OCI-LY7 (cell line): ENCODE data around the gene CFAP70. TPM values are rescaled to one million over a fixed set of nuclear protein-coding genes. Genes with fewer than 3 reads are reported as not detected.

Experiments used
- BruUV-seq: library from RNA; stranded (reverse); fragments of 400-500 nt; replicated peaks from 2 replicates; lab custom pipeline; 2021; lab: Mats Ljungman, UMichigan
- CTCF ChIA-PET: fragments of 300-600 bp; sonication (Branson Sonifier 250); formaldehyde crosslinking; loops from one replicate; lab custom pipeline; 2022; ENCODE audit warnings: antibody characterized with exemption; ENCODE audit not compliant: unreplicated experiment; lab: Charles Lee
- POLR2A ChIA-PET: fragments of 300-600 bp; sonication (Branson Sonifier 250); formaldehyde crosslinking; loops from one replicate; lab custom pipeline; 2022; ENCODE audit warnings: antibody characterized with exemption; lab: Charles Lee
- DNase-seq: peaks from one replicate; pipeline ENCODE4 v3.0.0-alpha.2; 2015; ENCODE audit warnings: low spot score
- H2AFZ ChIP-seq: fragments of 200-600 bp; sonication (generic), shearing (Covaris generic); 2 replicates; pipeline ENCODE4 v1.6.1; 2014; ENCODE audit warnings: mild to moderate bottlenecking, antibody characterized with exemption, low read length, moderate library complexity
- H3K27ac ChIP-seq: fragments of 200-600 bp; sonication (generic); 2 replicates; pipeline ENCODE4 v1.5.1; 2014; ENCODE audit warnings: mixed run types, low read depth, mild to moderate bottlenecking, moderate library complexity, low read length, inconsistent platforms; ENCODE audit not compliant: poor library complexity, severe bottlenecking
- H3K36me3 ChIP-seq: fragments of 200-600 bp; sonication (generic); 2 replicates; pipeline ENCODE4 v1.6.1; 2014; ENCODE audit warnings: mild to moderate bottlenecking, antibody characterized with exemption, low read length, moderate library complexity, mixed read lengths; ENCODE audit not compliant: insufficient read depth
- H3K4me1 ChIP-seq: fragments of 200-600 bp; sonication (generic); 2 replicates; pipeline ENCODE4 v1.5.1; 2014; ENCODE audit warnings: mild to moderate bottlenecking, low read length; ENCODE audit not compliant: insufficient read depth, poor library complexity, severe bottlenecking
- H3K4me2 ChIP-seq: fragments of 200-600 bp; sonication (generic); 2 replicates; pipeline ENCODE4 v1.6.1; 2014; ENCODE audit warnings: mild to moderate bottlenecking, low read length
- H3K4me3 ChIP-seq: fragments of 200-600 bp; sonication (generic); 2 replicates; pipeline ENCODE4 v1.5.1; 2014; ENCODE audit warnings: mild to moderate bottlenecking, low read depth, low read length; ENCODE audit not compliant: poor library complexity, severe bottlenecking
- H3K79me2 ChIP-seq: fragments of 200-600 bp; sonication (generic); 2 replicates; pipeline ENCODE4 v1.6.1; 2016; ENCODE audit warnings: low read depth, mild to moderate bottlenecking, low read length, moderate library complexity, mixed read lengths; ENCODE audit not compliant: insufficient read depth
- H3K9me2 ChIP-seq: fragments of 200-600 bp; sonication (generic); 2 replicates; pipeline ENCODE4 v1.6.1; 2016; ENCODE audit warnings: mild to moderate bottlenecking, low read length, mixed read lengths; ENCODE audit not compliant: insufficient read depth
- H3K9me3 ChIP-seq: fragments of 200-600 bp; sonication (generic); 2 replicates; pipeline ENCODE4 v1.6.1; 2014; ENCODE audit warnings: mild to moderate bottlenecking, mixed run types, low read length, mixed read lengths
- H4K20me1 ChIP-seq: fragments of 200-600 bp; sonication (generic); 2 replicates; pipeline ENCODE4 v1.6.1; 2014; ENCODE audit warnings: mild to moderate bottlenecking, antibody characterized with exemption, low read length, moderate library complexity, mixed read lengths; ENCODE audit not compliant: insufficient read depth
- CTCF ChIP-seq: fragments of 200-600 bp; sonication (generic); conservative IDR thresholded peaks from 2 replicates; pipeline ENCODE4 v1.5.1; 2014; ENCODE audit warnings: mild to moderate bottlenecking, antibody characterized with exemption, low read length, moderate library complexity, mixed read lengths
- EZH2phosphoT487 ChIP-seq: fragments of 200-600 bp; sonication (generic); IDR thresholded peaks from 2 replicates; pipeline ENCODE4 v1.6.1; 2018; ENCODE audit warnings: low read depth, borderline replicate concordance, mild to moderate bottlenecking, mixed run types, antibody characterized with exemption, low read length, moderate library complexity, mixed read lengths
- intact Hi-C: fragments of 100-400 bp; cut with micrococcal nuclease; formaldehyde crosslinking; loops from one replicate; pipeline ENCODE4 v1.10.0; 2022; ENCODE audit not compliant: unreplicated experiment
- total RNA-seq, 2 experiments: library from RNA; depleted of rRNA in 1 of 2; stranded (reverse); fragments of >200 nt in 1 of 2; shearing (Covaris generic) in 1 of 2; gene quantifications; 2 replicates each; pipeline ENCODE4 v1.2.3, GENCODE V29; 2014 to 2022

The CFAP70 gene
- total RNA-seq, 2 experiments from 2014 or later: 1.1 to 1.9 TPM

GRCh38 chr10:73248259-73248724, 110.4 kb downstream of the CFAP70 start:
- TF ChIP-seq EZH2phosphoT487: no peak
- no peak for TF ChIP-seq CTCF
- CTCF ChIA-PET: no interaction called here
- H3K9me2 ChIP-seq: no peaks in the 10 kb centered on the region
- H3K27ac ChIP-seq: peak overlapping the region; percentile 91
- intact Hi-C loops: loop anchor here (5.0 kb wide), 2 partner anchors 81 to 151 kb away; partner anchors contain the start of genes ECD, FAM149B1 and P4HA1
- peaks cover 57% of the 10 kb centered on the region for H3K4me1 ChIP-seq
- H3K4me3 ChIP-seq: peak overlapping the region; percentile 94
- H3K36me3 ChIP-seq: peaks cover 77% of the 10 kb centered on the region
- peaks cover 88% of the 10 kb centered on the region for H3K79me2 ChIP-seq
- POLR2A ChIA-PET: interaction anchor here (0.6 to 1.8 kb wide), 2 partner anchors 377 to 495 kb away, joined by 3 to 4 read pairs; no protein-coding TSS in a partner anchor
- no peaks in the 10 kb centered on the region for H3K9me3 ChIP-seq
- BruUV-seq: no TSS peak
- peak overlapping the region; percentile 98 for H3K4me2 ChIP-seq
- peaks cover 27% of the 10 kb centered on the region; the same call in 1 of the 2 replicates for H4K20me1 ChIP-seq
- no peak overlapping the region; the same call in 1 of the 2 replicates for H2AFZ ChIP-seq
- peak; percentile 21 for DNase-seq

DNA sequence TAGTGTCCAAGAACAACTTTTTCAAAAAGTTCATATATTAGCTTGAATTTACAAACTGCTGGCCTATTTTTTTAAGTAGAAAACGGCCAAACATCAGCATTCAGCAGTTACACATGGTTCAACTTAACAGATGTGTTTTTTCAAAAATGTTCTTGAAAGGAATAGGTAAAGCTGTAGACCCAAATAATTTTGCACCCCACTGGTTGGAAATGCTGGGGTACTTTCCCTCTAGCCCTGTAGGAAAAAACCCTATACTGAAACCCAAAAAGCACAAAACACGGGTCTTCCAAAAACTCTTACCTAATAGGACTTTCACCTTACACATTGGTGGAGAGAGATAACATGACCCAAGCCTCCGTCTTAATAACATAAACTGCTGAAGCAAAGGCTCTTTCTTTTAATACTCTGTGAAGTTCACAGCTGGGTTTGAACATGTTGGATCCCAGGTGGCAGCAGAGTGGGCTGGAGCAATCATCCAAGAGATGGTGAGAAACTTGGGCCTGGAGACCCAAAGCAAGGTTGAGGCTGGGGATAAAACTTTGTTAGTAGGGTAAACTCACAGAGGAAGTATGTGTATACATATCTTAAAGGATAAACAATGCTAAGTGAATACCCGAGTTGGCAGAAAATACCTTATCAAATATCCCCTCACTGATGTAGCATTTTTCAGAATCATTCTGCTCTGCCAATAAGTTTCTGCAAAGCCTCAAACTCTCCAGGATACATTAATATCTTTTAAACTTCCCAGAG, 111.0 kb downstream of the CFAP70 start:
- CTCF ChIA-PET: no interaction called here
- Histone ChIP-seq H3K4me3 (peak overlapping the region; percentile 94), H4K20me1 (peaks cover 29% of the 10 kb centered on the region; the same call in 1 of the 2 replicates), H3K79me2 (peaks cover 87% of the 10 kb centered on the region), H3K4me2 (peak overlapping the region; percentile 98), H3K9me3 (no peaks in the 10 kb centered on the region), H3K9me2 (no peaks in the 10 kb centered on the region), H2AFZ (peak overlapping the region; percentile 28; the same call in 1 of the 2 replicates), H3K36me3 (peaks cover 83% of the 10 kb centered on the region), H3K27ac (peak overlapping the region; percentile 91), H3K4me1 (peaks cover 58% of the 10 kb centered on the region)
- BruUV-seq: TSS peak; percentile 95
- intact Hi-C loops: loop anchor here (1.0 to 5.0 kb wide), 4 partner anchors 80 to 483 kb away; partner anchors contain the start of genes ECD, FAM149B1 and P4HA1
- POLR2A ChIA-PET: interaction anchor here (0.7 to 2.1 kb wide), 8 partner anchors 12 to 377 kb away, joined by 3 to 10 read pairs (median 4); partner anchors contain the start of gene P4HA1
- 0 out of 2 replicates have a peak, but pooled peaks have one; percentile 22 for TF ChIP-seq CTCF
- TF ChIP-seq EZH2phosphoT487: no peak
- peak; percentile 34 for DNase-seq
